Osteocyte (in vitro differentiated cells): Measurements from ENCODE around the gene NETO2. TPM values are rescaled to one million over a fixed set of nuclear protein-coding genes. Genes with fewer than 3 reads are reported as not detected.

ENCODE experiments used
- DNase-seq: peaks from one replicate; pipeline ENCODE4 v3.0.0; 2021; ENCODE audit warnings: mixed read lengths; ENCODE audit not compliant: unreplicated experiment; ENCODE audit errors: extremely low spot score
- H3K27ac Mint-ChIP-seq: one replicate; pipeline ENCODE4 v1.8.0; 2021; ENCODE audit warnings: mild to moderate bottlenecking, mixed read lengths; ENCODE audit not compliant: unreplicated experiment
- H3K27me3 Mint-ChIP-seq: one replicate; pipeline ENCODE4 v1.8.0; 2021; ENCODE audit warnings: mixed read lengths; ENCODE audit not compliant: unreplicated experiment
- H3K36me3 Mint-ChIP-seq: one replicate; pipeline ENCODE4 v1.8.0; 2021; ENCODE audit warnings: mixed read lengths; ENCODE audit not compliant: unreplicated experiment
- H3K4me1 Mint-ChIP-seq: one replicate; pipeline ENCODE4 v1.8.0; 2021; ENCODE audit warnings: mixed read lengths; ENCODE audit not compliant: unreplicated experiment
- H3K4me3 Mint-ChIP-seq: one replicate; pipeline ENCODE4 v1.8.0; 2021; ENCODE audit warnings: mild to moderate bottlenecking, moderate library complexity, mixed read lengths; ENCODE audit not compliant: unreplicated experiment
- H3K9me3 Mint-ChIP-seq: one replicate; pipeline ENCODE4 v1.8.0; 2021; ENCODE audit warnings: mixed read lengths; ENCODE audit not compliant: unreplicated experiment
- total RNA-seq: library from RNA; stranded (reverse); gene quantifications from 2 replicates; pipeline ENCODE4 v1.2.1, GENCODE V29; 2021
- TF ChIP-seq, protein P1 (sequence below): fragments of 200-600 bp; sonication (generic); IDR thresholded peaks from 2 replicates; pipeline ENCODE4 v1.5.0; 2021; ENCODE audit warnings: antibody characterized with exemption, mild to moderate bottlenecking, moderate library complexity

Gene NETO2
- total RNA-seq, 1 donor from 2014 or later: 16.7 TPM

DNA sequence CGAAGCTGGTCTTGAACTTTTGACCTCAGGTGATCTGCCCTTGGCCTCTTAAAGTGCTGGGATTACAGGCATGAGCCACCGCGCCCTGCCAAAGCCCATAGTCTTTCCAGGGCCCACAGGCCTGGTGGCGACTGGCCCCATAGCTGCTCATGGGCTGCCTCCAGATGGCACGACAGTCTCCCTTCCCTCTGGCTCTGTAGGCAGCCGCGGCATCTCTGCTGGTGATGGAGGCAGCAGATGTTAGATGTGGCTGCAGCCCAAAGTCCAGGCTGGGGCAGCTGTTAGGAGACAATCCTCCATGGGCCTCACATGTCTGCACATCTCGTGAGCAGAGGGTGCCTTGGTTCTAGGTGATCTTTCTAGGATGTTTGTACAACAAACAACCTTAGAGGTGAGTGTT lies 100.5 kb downstream of the NETO2 start:
- H3K9me3 Mint-ChIP-seq: no peaks in the 10 kb centered on the region
- DNase-seq: no peak
- no peak overlapping the region for H3K27ac Mint-ChIP-seq
- H3K27me3 Mint-ChIP-seq: no peaks in the 10 kb centered on the region
- no peaks in the 10 kb centered on the region for H3K36me3 Mint-ChIP-seq
- H3K4me1 Mint-ChIP-seq: peaks cover 1% of the 10 kb centered on the region
- H3K4me3 Mint-ChIP-seq: no peak overlapping the region
- TF ChIP-seq, protein P1, sequence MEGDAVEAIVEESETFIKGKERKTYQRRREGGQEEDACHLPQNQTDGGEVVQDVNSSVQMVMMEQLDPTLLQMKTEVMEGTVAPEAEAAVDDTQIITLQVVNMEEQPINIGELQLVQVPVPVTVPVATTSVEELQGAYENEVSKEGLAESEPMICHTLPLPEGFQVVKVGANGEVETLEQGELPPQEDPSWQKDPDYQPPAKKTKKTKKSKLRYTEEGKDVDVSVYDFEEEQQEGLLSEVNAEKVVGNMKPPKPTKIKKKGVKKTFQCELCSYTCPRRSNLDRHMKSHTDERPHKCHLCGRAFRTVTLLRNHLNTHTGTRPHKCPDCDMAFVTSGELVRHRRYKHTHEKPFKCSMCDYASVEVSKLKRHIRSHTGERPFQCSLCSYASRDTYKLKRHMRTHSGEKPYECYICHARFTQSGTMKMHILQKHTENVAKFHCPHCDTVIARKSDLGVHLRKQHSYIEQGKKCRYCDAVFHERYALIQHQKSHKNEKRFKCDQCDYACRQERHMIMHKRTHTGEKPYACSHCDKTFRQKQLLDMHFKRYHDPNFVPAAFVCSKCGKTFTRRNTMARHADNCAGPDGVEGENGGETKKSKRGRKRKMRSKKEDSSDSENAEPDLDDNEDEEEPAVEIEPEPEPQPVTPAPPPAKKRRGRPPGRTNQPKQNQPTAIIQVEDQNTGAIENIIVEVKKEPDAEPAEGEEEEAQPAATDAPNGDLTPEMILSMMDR: no peak

DNA sequence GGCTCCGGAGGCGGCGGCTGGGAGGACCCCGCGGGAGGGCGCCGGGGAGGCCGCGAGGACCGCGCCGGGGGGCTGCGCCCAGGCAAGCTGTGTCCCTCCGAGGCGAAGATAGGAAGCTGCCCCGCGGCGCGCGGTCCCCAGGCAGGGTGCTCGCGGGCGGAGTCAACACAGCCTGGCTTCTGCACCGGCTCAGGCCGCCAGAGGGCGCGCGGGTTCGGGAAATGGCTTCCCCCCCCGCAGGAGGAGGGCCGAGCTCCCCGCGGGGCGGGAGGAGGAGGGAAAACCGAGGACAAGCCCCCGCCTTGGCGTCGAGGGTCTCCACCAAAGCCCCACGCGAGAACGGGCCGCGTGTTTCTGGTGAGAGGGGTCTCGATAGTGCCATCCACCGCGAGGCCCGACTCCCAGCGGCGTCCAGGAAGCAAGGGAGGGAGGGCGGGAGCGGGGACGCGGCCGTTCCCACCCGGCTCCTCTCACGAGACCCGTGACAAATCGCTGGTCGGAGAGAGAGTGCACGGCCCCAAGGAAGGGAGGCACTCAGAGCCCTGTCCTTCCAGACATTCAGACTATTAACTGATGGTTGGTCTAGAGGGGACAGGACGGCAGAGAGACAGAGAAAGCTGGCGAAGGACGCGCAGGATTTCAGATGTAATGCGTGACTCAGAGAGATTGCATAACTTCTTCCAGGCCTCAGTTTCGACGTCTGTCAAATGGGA lies 105.8 kb downstream of the NETO2 start:
- peak overlapping the region; percentile 24 for H3K27ac Mint-ChIP-seq
- no peaks in the 10 kb centered on the region for H3K9me3 Mint-ChIP-seq
- peaks cover 5% of the 10 kb centered on the region for H3K4me1 Mint-ChIP-seq
- peaks cover 2% of the 10 kb centered on the region for H3K27me3 Mint-ChIP-seq
- no peaks in the 10 kb centered on the region for H3K36me3 Mint-ChIP-seq
- DNase-seq: peak; percentile 96
- TF ChIP-seq, protein P1: peak; percentile 99
- H3K4me3 Mint-ChIP-seq: peak overlapping the region; percentile 74

DNA sequence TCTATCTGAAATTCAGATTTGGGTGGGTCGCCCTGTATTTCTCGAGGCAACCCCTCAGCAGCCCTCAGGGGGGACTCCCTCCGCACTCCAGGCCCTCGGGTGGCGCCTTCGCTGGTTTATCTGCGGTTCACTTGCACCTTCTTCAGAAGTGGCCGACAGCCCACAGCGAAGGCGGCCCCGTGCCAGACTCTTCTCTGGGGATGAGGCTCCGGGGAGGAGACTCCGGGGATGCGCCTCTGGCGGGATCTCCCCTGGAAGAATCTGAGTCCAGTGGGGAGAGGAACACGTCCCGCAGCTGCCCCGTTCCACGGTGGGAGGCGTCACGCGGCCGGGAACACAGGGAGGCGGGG lies 106.4 kb downstream of the NETO2 start:
- Mint-ChIP-seq H3K27me3 (peaks cover 2% of the 10 kb centered on the region), H3K9me3 (no peaks in the 10 kb centered on the region), H3K36me3 (no peaks in the 10 kb centered on the region), H3K4me1 (peaks cover 5% of the 10 kb centered on the region), H3K4me3 (peak overlapping the region; percentile 74), H3K27ac (no peak overlapping the region)
- TF ChIP-seq, protein P1: no peak
- no peak for DNase-seq

DNA sequence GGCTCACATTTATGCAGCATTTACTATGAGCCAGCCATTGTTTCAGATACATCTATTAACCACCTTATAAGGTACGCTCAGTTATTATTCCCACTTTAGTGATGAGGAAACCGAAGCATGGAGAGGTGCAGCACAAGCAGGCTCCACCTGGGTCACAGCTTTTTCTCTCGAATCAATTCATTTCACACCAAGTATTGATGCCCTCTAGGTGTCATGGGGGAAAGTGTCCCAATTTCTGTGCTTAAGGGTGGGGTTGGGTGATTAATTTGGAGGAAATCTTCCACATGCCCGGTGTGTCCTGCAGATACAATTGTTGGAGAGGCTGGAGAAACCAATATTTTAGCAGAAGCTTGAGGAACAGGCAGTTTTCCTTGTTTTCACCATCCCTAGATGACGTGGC lies 107.5 kb downstream of the NETO2 start:
- Mint-ChIP-seq H3K36me3 (no peaks in the 10 kb centered on the region), H3K9me3 (no peaks in the 10 kb centered on the region), H3K27me3 (peaks cover 2% of the 10 kb centered on the region), H3K4me1 (peaks cover 5% of the 10 kb centered on the region), H3K27ac (no peak overlapping the region), H3K4me3 (no peak overlapping the region)
- TF ChIP-seq, protein P1: no peak
- no peak for DNase-seq

DNA sequence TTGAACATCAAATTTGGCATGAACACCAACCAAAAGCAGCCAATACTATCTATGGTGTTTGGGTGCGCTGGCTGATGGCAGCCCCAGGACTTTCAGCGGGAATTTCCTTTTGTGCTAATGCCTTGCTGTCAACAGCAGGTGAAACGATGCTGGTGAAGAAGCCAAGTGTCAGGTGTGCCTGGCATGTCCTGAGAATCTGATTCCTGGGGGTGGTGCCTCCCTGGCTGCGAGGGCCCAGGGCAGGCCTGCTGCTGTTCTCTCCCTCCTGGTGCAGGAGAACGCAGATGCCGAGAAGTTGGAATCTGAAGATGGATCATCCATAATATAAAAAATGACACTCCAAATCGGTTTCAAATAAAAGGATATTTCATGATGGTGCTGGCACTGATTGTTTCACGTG lies 108.3 kb downstream of the NETO2 start:
- no peaks in the 10 kb centered on the region for H3K9me3 Mint-ChIP-seq
- H3K36me3 Mint-ChIP-seq: no peaks in the 10 kb centered on the region
- H3K27ac Mint-ChIP-seq: no peak overlapping the region
- TF ChIP-seq, protein P1: no peak
- peaks cover 2% of the 10 kb centered on the region for H3K27me3 Mint-ChIP-seq
- peaks cover 5% of the 10 kb centered on the region for H3K4me1 Mint-ChIP-seq
- no peak for DNase-seq
- H3K4me3 Mint-ChIP-seq: no peak overlapping the region
